Astrocyte (in vitro differentiated cells and primary cell): Measurements from ENCODE around the gene C1orf116. TPM values are rescaled to one million over a fixed set of nuclear protein-coding genes. Genes with fewer than 3 reads are reported as not detected.

Source experiments
- DNase-seq: peaks from one replicate; pipeline ENCODE4 v3.0.0-alpha.2; 2010; ENCODE audit warnings: low read depth
- FAIRE-seq: peaks from 2 replicates; lab custom pipeline; 2011; peaks lifted over from hg19 to GRCh38; lab: Jason Lieb, UNC
- H2AFZ ChIP-seq: 2 replicates; pipeline ENCODE4 v1.6.0; 2012; ENCODE audit warnings: low read depth, low read length, inconsistent platforms
- H3K27ac ChIP-seq: 2 replicates; pipeline ENCODE4 v1.5.1; 2011; ENCODE audit warnings: low read depth, low read length, inconsistent platforms
- H3K27me3 ChIP-seq: 2 replicates; pipeline ENCODE4 v1.6.0; 2011; ENCODE audit warnings: low read length, inconsistent platforms; ENCODE audit not compliant: insufficient read depth
- H3K36me3 ChIP-seq: 2 replicates; pipeline ENCODE4 v1.5.1; 2011; ENCODE audit warnings: low read length, inconsistent platforms; ENCODE audit not compliant: insufficient read depth
- H3K4me1 ChIP-seq: 2 replicates; pipeline ENCODE4 v1.5.1; 2011; ENCODE audit warnings: low read length, inconsistent platforms; ENCODE audit not compliant: insufficient read depth
- H3K4me2 ChIP-seq: 2 replicates; pipeline ENCODE4 v1.6.0; 2012; ENCODE audit warnings: low read length, inconsistent platforms
- H3K4me3 ChIP-seq: 2 replicates; pipeline ENCODE4 v1.5.1; 2011; ENCODE audit warnings: low read depth, mild to moderate bottlenecking, low read length, inconsistent platforms; ENCODE audit not compliant: insufficient read depth
- H3K79me2 ChIP-seq: 2 replicates; pipeline ENCODE4 v1.6.0; 2012; ENCODE audit warnings: mild to moderate bottlenecking, low read length, inconsistent platforms; ENCODE audit not compliant: insufficient read depth
- H3K9ac ChIP-seq: 2 replicates; pipeline ENCODE4 v1.6.0; 2012; ENCODE audit warnings: mild to moderate bottlenecking, low read length, inconsistent platforms
- H3K9me3 ChIP-seq: 2 replicates; pipeline ENCODE4 v1.5.1; 2012; ENCODE audit warnings: low read depth, mild to moderate bottlenecking, low read length, inconsistent platforms; ENCODE audit not compliant: insufficient read depth
- H4K20me1 ChIP-seq: 2 replicates; pipeline ENCODE4 v1.6.0; 2012; ENCODE audit warnings: low read length, inconsistent platforms; ENCODE audit not compliant: insufficient read depth
- H3K27ac Mint-ChIP-seq: one replicate; pipeline ENCODE4 v1.8.0; 2021; ENCODE audit warnings: mild to moderate bottlenecking, mixed read lengths; ENCODE audit not compliant: unreplicated experiment
- H3K27me3 Mint-ChIP-seq: one replicate; pipeline ENCODE4 v1.8.0; 2021; ENCODE audit warnings: low read depth, mixed read lengths; ENCODE audit not compliant: unreplicated experiment
- H3K36me3 Mint-ChIP-seq: one replicate; pipeline ENCODE4 v1.8.0; 2021; ENCODE audit warnings: low read depth, mixed read lengths; ENCODE audit not compliant: unreplicated experiment
- H3K4me1 Mint-ChIP-seq: one replicate; pipeline ENCODE4 v1.8.0; 2021; ENCODE audit warnings: low read depth, mixed read lengths; ENCODE audit not compliant: unreplicated experiment
- H3K4me3 Mint-ChIP-seq: one replicate; pipeline ENCODE4 v1.8.0; 2021; ENCODE audit warnings: mild to moderate bottlenecking, moderate library complexity, mixed read lengths; ENCODE audit not compliant: unreplicated experiment
- H3K9me3 Mint-ChIP-seq: one replicate; pipeline ENCODE4 v1.8.0; 2021; ENCODE audit warnings: mild to moderate bottlenecking, mixed read lengths; ENCODE audit not compliant: unreplicated experiment
- EZH2 ChIP-seq: IDR thresholded peaks from 2 replicates; pipeline ENCODE4 v1.6.1; 2012; ENCODE audit warnings: mild to moderate bottlenecking, low read length, inconsistent platforms; ENCODE audit not compliant: insufficient read depth
- total RNA-seq: library from RNA; stranded (reverse); gene quantifications from 2 replicates; pipeline ENCODE4 v1.2.1, GENCODE V29; 2021
- TF ChIP-seq, protein P1 (sequence below): IDR thresholded peaks from 2 replicates; pipeline ENCODE4 v1.5.1; 2011; ENCODE audit warnings: low read depth, mild to moderate bottlenecking, inconsistent platforms, low read length, moderate library complexity; ENCODE audit not compliant: insufficient read depth

Gene C1orf116
- total RNA-seq, 1 donor from 2014 or later: 0.86 TPM

GRCh38 chr1:207069858-207070506, 37.4 kb upstream of the C1orf116 start:
- Histone ChIP-seq H3K36me3 (no peaks in the 10 kb centered on the region), H3K4me1 (no peaks in the 10 kb centered on the region), H3K9me3 (no peaks in the 10 kb centered on the region), H3K4me3 (no peak overlapping the region), H3K79me2 (no peaks in the 10 kb centered on the region), H3K27ac (no peak overlapping the region), H4K20me1 (no peaks in the 10 kb centered on the region), H3K27me3 (no peaks in the 10 kb centered on the region), H2AFZ (no peak overlapping the region), H3K4me2 (no peak overlapping the region), H3K9ac (no peak overlapping the region)
- DNase-seq (no peak), FAIRE-seq (no peak)
- peaks cover 2% of the 10 kb centered on the region for H3K27me3 Mint-ChIP-seq
- H3K4me3 Mint-ChIP-seq: no peak overlapping the region
- peaks cover 16% of the 10 kb centered on the region for H3K36me3 Mint-ChIP-seq
- H3K4me1 Mint-ChIP-seq: no peaks in the 10 kb centered on the region
- H3K27ac Mint-ChIP-seq: no peak overlapping the region
- TF ChIP-seq, protein P1, sequence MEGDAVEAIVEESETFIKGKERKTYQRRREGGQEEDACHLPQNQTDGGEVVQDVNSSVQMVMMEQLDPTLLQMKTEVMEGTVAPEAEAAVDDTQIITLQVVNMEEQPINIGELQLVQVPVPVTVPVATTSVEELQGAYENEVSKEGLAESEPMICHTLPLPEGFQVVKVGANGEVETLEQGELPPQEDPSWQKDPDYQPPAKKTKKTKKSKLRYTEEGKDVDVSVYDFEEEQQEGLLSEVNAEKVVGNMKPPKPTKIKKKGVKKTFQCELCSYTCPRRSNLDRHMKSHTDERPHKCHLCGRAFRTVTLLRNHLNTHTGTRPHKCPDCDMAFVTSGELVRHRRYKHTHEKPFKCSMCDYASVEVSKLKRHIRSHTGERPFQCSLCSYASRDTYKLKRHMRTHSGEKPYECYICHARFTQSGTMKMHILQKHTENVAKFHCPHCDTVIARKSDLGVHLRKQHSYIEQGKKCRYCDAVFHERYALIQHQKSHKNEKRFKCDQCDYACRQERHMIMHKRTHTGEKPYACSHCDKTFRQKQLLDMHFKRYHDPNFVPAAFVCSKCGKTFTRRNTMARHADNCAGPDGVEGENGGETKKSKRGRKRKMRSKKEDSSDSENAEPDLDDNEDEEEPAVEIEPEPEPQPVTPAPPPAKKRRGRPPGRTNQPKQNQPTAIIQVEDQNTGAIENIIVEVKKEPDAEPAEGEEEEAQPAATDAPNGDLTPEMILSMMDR: no peak
- TF ChIP-seq EZH2: no peak
- peaks cover 3% of the 10 kb centered on the region for H3K9me3 Mint-ChIP-seq

DNA sequence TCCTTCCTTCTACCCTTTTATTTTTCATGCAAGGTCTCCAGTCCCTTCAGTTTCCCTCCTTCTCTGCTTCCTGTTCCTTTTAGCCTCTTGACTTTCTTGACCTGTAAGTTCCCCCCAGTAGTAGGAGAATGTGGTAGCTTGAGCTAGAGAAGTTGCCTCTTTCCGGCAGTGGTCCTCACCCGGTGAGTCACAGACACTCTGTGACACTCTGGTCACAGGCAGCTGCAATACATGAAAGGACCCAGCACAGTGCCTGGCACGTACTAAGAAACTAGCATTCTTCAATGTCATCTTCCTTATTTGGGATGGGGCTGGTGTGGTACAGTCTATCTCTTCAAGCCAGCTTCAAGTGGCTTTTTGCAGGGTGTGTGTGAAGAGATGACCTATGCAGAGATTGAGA, 36.5 kb upstream of the C1orf116 start:
- DNase-seq (no peak), FAIRE-seq (no peak)
- Mint-ChIP-seq H3K27me3 (peaks cover 2% of the 10 kb centered on the region), H3K27ac (no peak overlapping the region), H3K4me1 (no peaks in the 10 kb centered on the region), H3K9me3 (peaks cover 3% of the 10 kb centered on the region), H3K4me3 (no peak overlapping the region), H3K36me3 (peaks cover 20% of the 10 kb centered on the region)
- Histone ChIP-seq H3K4me2 (no peak overlapping the region), H3K27ac (no peak overlapping the region), H2AFZ (no peak overlapping the region), H3K4me1 (no peaks in the 10 kb centered on the region), H3K36me3 (no peaks in the 10 kb centered on the region), H3K27me3 (no peaks in the 10 kb centered on the region), H3K4me3 (no peak overlapping the region), H3K79me2 (no peaks in the 10 kb centered on the region), H3K9me3 (no peaks in the 10 kb centered on the region), H4K20me1 (no peaks in the 10 kb centered on the region), H3K9ac (no peak overlapping the region)
- TF ChIP-seq EZH2: no peak
- TF ChIP-seq, protein P1: no peak

GRCh38 chr1:207067665-207068064, 35.1 kb upstream of the C1orf116 start:
- H3K27me3 Mint-ChIP-seq: no peaks in the 10 kb centered on the region
- DNase-seq: no peak
- Histone ChIP-seq H3K9me3 (no peaks in the 10 kb centered on the region), H3K4me1 (no peaks in the 10 kb centered on the region), H3K9ac (no peak overlapping the region), H3K4me2 (no peak overlapping the region), H4K20me1 (no peaks in the 10 kb centered on the region), H3K27me3 (no peaks in the 10 kb centered on the region), H3K36me3 (no peaks in the 10 kb centered on the region), H3K4me3 (no peak overlapping the region), H3K27ac (no peak overlapping the region), H3K79me2 (no peaks in the 10 kb centered on the region), H2AFZ (no peak overlapping the region)
- no peak for FAIRE-seq
- peaks cover 26% of the 10 kb centered on the region for H3K36me3 Mint-ChIP-seq
- no peaks in the 10 kb centered on the region for H3K4me1 Mint-ChIP-seq
- no peak overlapping the region for H3K4me3 Mint-ChIP-seq
- no peak for TF ChIP-seq EZH2
- TF ChIP-seq, protein P1: no peak
- H3K9me3 Mint-ChIP-seq: peaks cover 2% of the 10 kb centered on the region
- no peak overlapping the region for H3K27ac Mint-ChIP-seq
